Measurements from ENCODE around the gene TPST2. TPM values are rescaled to one million over a fixed set of nuclear protein-coding genes. Genes with fewer than 3 reads are reported as not detected.
A peak's percentile ranks its signal among the peaks of the same experiment; 100 is the strongest.

Gene TPST2
- total RNA-seq, 4 donors from 2014 or later: 32.3 to 110 (median 65.4) TPM

DNA sequence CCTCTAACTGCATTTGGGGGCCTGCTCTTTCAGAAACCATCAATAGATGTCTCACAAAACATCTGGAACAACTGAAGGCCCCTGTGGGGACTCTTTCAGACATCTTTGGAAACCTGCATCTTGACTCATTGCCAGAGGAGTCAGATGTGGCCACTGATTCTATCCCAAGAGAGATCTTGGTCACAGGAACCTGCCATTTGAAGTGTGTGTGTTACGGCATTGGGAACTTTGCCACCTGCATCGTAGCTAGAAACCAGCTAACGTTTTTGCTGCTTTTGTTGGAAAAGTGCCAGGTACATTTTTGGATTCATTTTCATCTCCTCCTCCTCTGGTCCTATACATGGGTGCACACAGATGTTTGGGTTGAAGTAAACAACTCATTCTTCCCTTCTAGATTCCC lies 101.9 kb downstream of the TPST2 start:
- H3K27me3 ChIP-seq: no peaks in the 10 kb centered on the region
- TF ChIP-seq, protein P1, sequence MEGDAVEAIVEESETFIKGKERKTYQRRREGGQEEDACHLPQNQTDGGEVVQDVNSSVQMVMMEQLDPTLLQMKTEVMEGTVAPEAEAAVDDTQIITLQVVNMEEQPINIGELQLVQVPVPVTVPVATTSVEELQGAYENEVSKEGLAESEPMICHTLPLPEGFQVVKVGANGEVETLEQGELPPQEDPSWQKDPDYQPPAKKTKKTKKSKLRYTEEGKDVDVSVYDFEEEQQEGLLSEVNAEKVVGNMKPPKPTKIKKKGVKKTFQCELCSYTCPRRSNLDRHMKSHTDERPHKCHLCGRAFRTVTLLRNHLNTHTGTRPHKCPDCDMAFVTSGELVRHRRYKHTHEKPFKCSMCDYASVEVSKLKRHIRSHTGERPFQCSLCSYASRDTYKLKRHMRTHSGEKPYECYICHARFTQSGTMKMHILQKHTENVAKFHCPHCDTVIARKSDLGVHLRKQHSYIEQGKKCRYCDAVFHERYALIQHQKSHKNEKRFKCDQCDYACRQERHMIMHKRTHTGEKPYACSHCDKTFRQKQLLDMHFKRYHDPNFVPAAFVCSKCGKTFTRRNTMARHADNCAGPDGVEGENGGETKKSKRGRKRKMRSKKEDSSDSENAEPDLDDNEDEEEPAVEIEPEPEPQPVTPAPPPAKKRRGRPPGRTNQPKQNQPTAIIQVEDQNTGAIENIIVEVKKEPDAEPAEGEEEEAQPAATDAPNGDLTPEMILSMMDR (IDR thresholded peaks at IDR 0.05 in 4 of 5, conservative IDR thresholded peaks at IDR 0.05 in 1 of 5): no peak
- TF ChIP-seq POLR2A (IDR thresholded peaks at IDR 0.05): no peak
- peak overlapping the region in 1 of 4 donors; percentile 34 for H3K27ac ChIP-seq
- in situ Hi-C loops (cut with MboI; ENCODE audit: low sequenced_read_pairs in 4 of 4) (loop anchor here in 2 of 4 donors (10.0 kb wide), 1 partner anchor 97 kb away; no protein-coding TSS in a partner anchor), intact Hi-C loops (cut with DNase I; ENCODE audit: low total_unique reads) (no loop called here)
- H3K36me3 ChIP-seq: peaks cover 3 to 55% of the 10 kb centered on the region in 2 donors
- H3K4me3 ChIP-seq: no peak overlapping the region
- no peak for ATAC-seq
- no peaks in the 10 kb centered on the region for H3K9me3 ChIP-seq
- H3K4me1 ChIP-seq: peaks cover 20% of the 10 kb centered on the region in 2 donors
- DNase-seq: no peak

DNA sequence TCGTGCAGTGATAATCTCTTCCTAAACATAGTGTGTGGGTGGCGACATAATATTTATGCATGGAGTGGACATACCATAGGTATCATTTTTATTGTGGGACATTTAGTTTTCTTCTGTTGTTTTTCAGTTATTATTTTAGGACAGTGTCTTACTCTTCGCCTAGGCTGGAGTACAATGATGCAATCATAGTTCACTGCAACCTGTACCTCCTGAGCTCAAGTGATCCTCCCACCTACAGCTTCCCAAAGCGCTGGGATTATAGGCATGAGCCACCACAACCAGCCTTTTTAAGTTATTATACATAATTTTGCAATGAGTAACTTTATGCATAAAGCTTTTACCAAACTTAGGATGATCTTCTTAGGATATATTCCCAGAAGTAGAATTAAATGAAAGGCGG lies 103.5 kb downstream of the TPST2 start:
- H3K4me3 ChIP-seq: no peak overlapping the region
- H3K36me3 ChIP-seq: peaks cover 1 to 39% of the 10 kb centered on the region in 2 donors
- peak overlapping the region; percentile 93 to 100 (median 94) for H3K27ac ChIP-seq
- no peak for ATAC-seq
- H3K4me1 ChIP-seq: peaks cover 36% of the 10 kb centered on the region in 2 donors
- in situ Hi-C loops (cut with MboI; ENCODE audit: low sequenced_read_pairs in 4 of 4): loop anchor here in 2 of 4 donors (10.0 kb wide), 1 partner anchor 98 kb away; no protein-coding TSS in a partner anchor
- TF ChIP-seq, protein P1 (IDR thresholded peaks at IDR 0.05 in 4 of 5, conservative IDR thresholded peaks at IDR 0.05 in 1 of 5): no peak
- no peak for TF ChIP-seq POLR2A (IDR thresholded peaks at IDR 0.05)
- no peaks in the 10 kb centered on the region for H3K27me3 ChIP-seq
- H3K9me3 ChIP-seq: no peaks in the 10 kb centered on the region
- no peak for DNase-seq
- intact Hi-C loops (cut with DNase I; ENCODE audit: low total_unique reads): no loop called here

GRCh38 chr22:26485806-26486390 lies 104.0 kb downstream of the TPST2 start:
- DNase-seq (no peak), ATAC-seq (no peak)
- H3K4me3 ChIP-seq: no peak overlapping the region
- H3K9me3 ChIP-seq: no peaks in the 10 kb centered on the region
- peak overlapping the region; percentile 93 to 100 (median 94) for H3K27ac ChIP-seq
- intact Hi-C loops (cut with DNase I; ENCODE audit: low total_unique reads) (loop anchor here (2.0 kb wide), 1 partner anchor 17 kb away; no protein-coding TSS in a partner anchor), in situ Hi-C loops (cut with MboI; ENCODE audit: low sequenced_read_pairs in 4 of 4) (loop anchor here in 2 of 4 donors (10.0 kb wide), 1 partner anchor 99 kb away; no protein-coding TSS in a partner anchor)
- no peaks in the 10 kb centered on the region for H3K27me3 ChIP-seq
- TF ChIP-seq, protein P1 (IDR thresholded peaks at IDR 0.05 in 4 of 5, conservative IDR thresholded peaks at IDR 0.05 in 1 of 5): no peak
- no peak for TF ChIP-seq POLR2A (IDR thresholded peaks at IDR 0.05)
- H3K36me3 ChIP-seq: peaks cover 0 to 34% of the 10 kb centered on the region in 2 donors
- H3K4me1 ChIP-seq: peaks cover 41% of the 10 kb centered on the region in 2 donors

DNA sequence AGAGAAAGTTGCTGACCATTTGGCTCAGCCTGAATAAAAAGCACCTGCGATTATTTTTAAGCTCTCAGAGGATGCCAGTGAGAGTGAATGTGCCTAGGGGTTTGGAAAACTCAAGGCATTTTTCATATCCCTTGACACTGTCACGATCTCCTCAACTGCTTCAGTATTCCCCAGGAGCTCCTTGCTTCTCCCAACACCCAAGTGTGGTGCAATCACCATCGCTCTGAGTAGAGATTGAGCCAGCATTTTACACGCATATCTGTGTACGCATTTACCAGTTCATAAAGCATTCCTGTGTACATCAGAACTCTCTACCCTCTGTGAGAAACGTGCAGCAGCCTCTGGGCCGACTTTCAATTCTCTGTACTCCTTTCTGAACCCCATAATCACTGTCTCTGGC lies 104.9 kb downstream of the TPST2 start:
- ATAC-seq (no peak), DNase-seq (no peak)
- Histone ChIP-seq H3K9me3 (no peaks in the 10 kb centered on the region), H3K4me1 (peaks cover 47 to 50% of the 10 kb centered on the region in 2 donors), H3K36me3 (peaks cover 0 to 29% of the 10 kb centered on the region in 2 donors), H3K27me3 (no peaks in the 10 kb centered on the region), H3K4me3 (peak overlapping the region in 2 of 4 donors; percentile 76 to 80), H3K27ac (peak overlapping the region; percentile 93 to 100 (median 94))
- in situ Hi-C loops (cut with MboI; ENCODE audit: low sequenced_read_pairs in 4 of 4) (loop anchor here in 2 of 4 donors (10.0 kb wide), 1 partner anchor 100 kb away; no protein-coding TSS in a partner anchor), intact Hi-C loops (cut with DNase I; ENCODE audit: low total_unique reads) (loop anchor here (2.0 kb wide), 1 partner anchor 18 kb away; no protein-coding TSS in a partner anchor)
- TF ChIP-seq POLR2A (IDR thresholded peaks at IDR 0.05): no peak
- TF ChIP-seq, protein P1 (IDR thresholded peaks at IDR 0.05 in 4 of 5, conservative IDR thresholded peaks at IDR 0.05 in 1 of 5): no peak
